ENCODE results near the gene SPACA6. TPM values are rescaled to one million over a fixed set of nuclear protein-coding genes. Genes with fewer than 3 reads are reported as not detected.

Gene SPACA6
- total RNA-seq, 2 donors from 2014 or later, result 24.6 to 47.7 TPM

- DNase-seq (ENCODE audit: low spot score), result no peak
- no peaks in the 10 kb centered on the region for H3K9me3 ChIP-seq
- 70% methylated on average over 1 of the region's 1 CpG for WGBS
- H3K4me3 ChIP-seq, result no peak overlapping the region
- intact Hi-C loops (cut with DNase I), result no loop called here
- no peak overlapping the region for H3K27ac ChIP-seq
- H3K36me3 ChIP-seq, result no peaks in the 10 kb centered on the region
- H3K4me1 ChIP-seq (replicated peaks), result no peaks in the 10 kb centered on the region
- TF ChIP-seq POLR2A (IDR thresholded peaks at IDR 0.05) (no peak), CTCF (IDR thresholded peaks at IDR 0.05) (no peak), POLR2AphosphoS5 (IDR thresholded peaks at IDR 0.05) (no peak)
- no peaks in the 10 kb centered on the region for H3K27me3 ChIP-seq (replicated peaks; ENCODE audit: insufficient read depth)
Measured at GRCh38 chr19:51680474-51680873, 12.7 kb upstream of the SPACA6 start.

- Histone ChIP-seq H3K27me3 (replicated peaks; ENCODE audit: insufficient read depth) (no peaks in the 10 kb centered on the region), H3K27ac (no peak overlapping the region), H3K4me3 (no peak overlapping the region), H3K9me3 (no peaks in the 10 kb centered on the region), H3K36me3 (no peaks in the 10 kb centered on the region), H3K4me1 (replicated peaks) (no peaks in the 10 kb centered on the region)
- TF ChIP-seq CTCF (IDR thresholded peaks at IDR 0.05) (no peak), POLR2A (IDR thresholded peaks at IDR 0.05) (no peak), POLR2AphosphoS5 (IDR thresholded peaks at IDR 0.05) (no peak)
- intact Hi-C loops (cut with DNase I), result no loop called here
- WGBS, result 50% methylated on average over 3 of the region's 3 CpGs
- DNase-seq (ENCODE audit: low spot score), result no peak
Measured at GRCh38 chr19:51681286-51681941, 11.7 kb upstream of the SPACA6 start.

DNA sequence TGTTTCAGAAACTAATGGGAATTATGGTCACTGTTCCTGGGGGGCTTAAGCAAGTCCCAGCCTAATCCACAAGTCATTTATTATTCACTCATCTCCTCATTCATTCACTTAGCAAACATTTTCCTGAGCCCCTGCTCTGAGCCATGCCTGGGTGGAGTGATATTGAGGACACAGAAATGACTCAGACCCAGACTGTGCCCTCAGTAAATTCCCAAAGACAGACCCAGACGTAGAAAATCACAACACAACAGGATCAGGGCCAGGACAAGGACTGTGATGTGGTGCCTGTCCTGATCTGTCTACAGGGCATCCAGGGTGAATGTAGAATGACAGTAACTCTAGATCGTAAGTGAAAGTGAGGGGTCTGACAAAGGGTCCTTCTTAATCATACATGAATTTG, 7.0 kb upstream of the SPACA6 start:
- intact Hi-C loops (cut with DNase I), result no loop called here
- Histone ChIP-seq H3K36me3 (no peaks in the 10 kb centered on the region), H3K27me3 (replicated peaks; ENCODE audit: insufficient read depth) (no peaks in the 10 kb centered on the region), H3K27ac (no peak overlapping the region), H3K4me1 (replicated peaks) (no peaks in the 10 kb centered on the region), H3K9me3 (no peaks in the 10 kb centered on the region), H3K4me3 (no peak overlapping the region)
- no peak for DNase-seq (ENCODE audit: low spot score)
- no peak for TF ChIP-seq CTCF (IDR thresholded peaks at IDR 0.05)
- TF ChIP-seq POLR2AphosphoS5 (IDR thresholded peaks at IDR 0.05), result no peak
- TF ChIP-seq POLR2A (IDR thresholded peaks at IDR 0.05), result no peak
- WGBS, result 87% methylated on average over 2 of the region's 2 CpGs

GRCh38 chr19:51687791-51688670, 5.1 kb upstream of the SPACA6 start:
- no peaks in the 10 kb centered on the region for H3K27me3 ChIP-seq (replicated peaks; ENCODE audit: insufficient read depth)
- no peaks in the 10 kb centered on the region for H3K36me3 ChIP-seq
- intact Hi-C loops (cut with DNase I), result no loop called here
- peaks cover 7% of the 10 kb centered on the region for H3K4me1 ChIP-seq (replicated peaks)
- peak overlapping the region; percentile 70 to 99 for H3K4me3 ChIP-seq
- 5% methylated on average over 22 of the region's 22 CpGs for WGBS
- peak overlapping the region; percentile 94 to 98 for H3K27ac ChIP-seq
- H3K9me3 ChIP-seq, result no peaks in the 10 kb centered on the region
- no peak for DNase-seq (ENCODE audit: low spot score)
- TF ChIP-seq POLR2A (IDR thresholded peaks at IDR 0.05) (peak; percentile 8), POLR2AphosphoS5 (IDR thresholded peaks at IDR 0.05) (no peak)

- no peaks in the 10 kb centered on the region for H3K27me3 ChIP-seq (replicated peaks; ENCODE audit: insufficient read depth)
- WGBS, result 1% methylated on average over 61 of the region's 63 CpGs
- H3K36me3 ChIP-seq, result no peaks in the 10 kb centered on the region
- peak; percentile 86 for DNase-seq (ENCODE audit: low spot score)
- peak overlapping the region; percentile 70 to 99 for H3K4me3 ChIP-seq
- intact Hi-C loops (cut with DNase I), result no loop called here
- peak overlapping the region; percentile 94 to 98 for H3K27ac ChIP-seq
- TF ChIP-seq POLR2AphosphoS5 (IDR thresholded peaks at IDR 0.05) (peak; percentile 86), CTCF (IDR thresholded peaks at IDR 0.05) (peak in 2 of 4 experiments; percentile 49 to 62), POLR2A (IDR thresholded peaks at IDR 0.05) (peak; percentile 82)
- no peaks in the 10 kb centered on the region for H3K9me3 ChIP-seq
- H3K4me1 ChIP-seq (replicated peaks), result peaks cover 7% of the 10 kb centered on the region
Measured at GRCh38 chr19:51688671-51689571, 4.2 kb upstream of the SPACA6 start.

All from prostate gland (tissue), 2 donors.